HepG2 (cell line): ENCODE data around the gene GABRG3. TPM values are rescaled to one million over a fixed set of nuclear protein-coding genes. Genes with fewer than 3 reads are reported as not detected.

Source experiments
- ATAC-seq: fragments of 200-7000 bp; cut with Tn5 transposase; 3 replicates; pipeline ENCODE4 v1.9.1; 2020; ENCODE audit warnings: mild to moderate bottlenecking, moderate library complexity
- BruUV-seq: library from RNA; stranded (reverse); fragments of 400-500 nt; replicated peaks from 2 replicates; lab custom pipeline; 2021; lab: Mats Ljungman, UMichigan
- CTCF ChIA-PET: fragments of 300-600 bp; formaldehyde crosslinking; extraction: SDS; loops from one replicate; lab custom pipeline; 2021; ENCODE audit warnings: low total read pairs, inconsistent platforms, low intra/inter-chr PET ratio; lab: Yijun Ruan, JAX
- POLR2A ChIA-PET: fragments of 350-600 bp; sonication (Branson Sonifier 250); formaldehyde crosslinking; loops from one replicate; lab custom pipeline; 2020; ENCODE audit warnings: antibody characterized with exemption, inconsistent platforms; lab: Yijun Ruan, JAX
- DNase-seq: peaks from one replicate; pipeline ENCODE4 v3.0.0-alpha.2; 2015; ENCODE audit warnings: low spot score
- FAIRE-seq: peaks from 3 replicates; lab custom pipeline; 2011; peaks lifted over from hg19 to GRCh38; lab: Jason Lieb, UNC
- H2AFZ ChIP-seq: one replicate; pipeline ENCODE4 v1.6.1; 2011; ENCODE audit warnings: low read length, inconsistent platforms
- H3K27ac ChIP-seq: fragments of 300-600 bp; 3 replicates; pipeline ENCODE4 v1.8.0; 2011; ENCODE audit warnings: mixed run types, mild to moderate bottlenecking, mixed read lengths, low read length, inconsistent platforms; ENCODE audit not compliant: insufficient read depth; ENCODE audit errors: extremely low read length
- H3K27me3 ChIP-seq, 2 experiments: fragments of 200-600 bp in 1 of 2; 2 replicates in 1 of 2; 3 replicates in 1 of 2; pipeline versions ENCODE4 v1.6.0 to v1.8.0; 2011; ENCODE audit warnings: low read length in 2 of 2, mild to moderate bottlenecking in 2 of 2, moderate library complexity in 2 of 2, inconsistent platforms in 1 of 2; ENCODE audit not compliant: insufficient read depth in 2 of 2, control insufficient read depth in 1 of 2
- H3K36me3 ChIP-seq, 2 experiments: fragments of 200-600 bp in 1 of 2; replicated peaks in 1 of 2; 2 replicates in 1 of 2; 3 replicates in 1 of 2; pipeline versions ENCODE4 v1.5.1 to v1.8.0; 2011; ENCODE audit warnings: low read length in 2 of 2, inconsistent platforms in 1 of 2; ENCODE audit not compliant: insufficient read depth in 2 of 2, control insufficient read depth in 1 of 2
- H3K4me1 ChIP-seq: 2 replicates; pipeline ENCODE4 v1.5.1; 2012; ENCODE audit warnings: low read length, inconsistent platforms; ENCODE audit not compliant: insufficient read depth
- H3K4me2 ChIP-seq: 2 replicates; pipeline ENCODE4 v1.6.0; 2011; ENCODE audit warnings: low read depth, low read length, inconsistent platforms
- H3K4me3 ChIP-seq, 3 experiments: fragments of 200-600 bp in 1 of 3; sonication (generic), shearing (Covaris generic) in 1 of 3; replicated peaks in 1 of 3; 2 replicates each; pipeline ENCODE4 v1.5.1; 2011 to 2016; ENCODE audit warnings: low read length in 3 of 3, inconsistent platforms in 2 of 3, low read depth in 2 of 3, mild to moderate bottlenecking in 2 of 3, control low read depth in 1 of 3, mixed read lengths in 1 of 3; ENCODE audit not compliant: insufficient read depth in 1 of 3
- H3K79me2 ChIP-seq: one replicate; pipeline ENCODE4 v1.6.1; 2011; ENCODE audit warnings: low read length, inconsistent platforms; ENCODE audit not compliant: insufficient read depth
- H3K9ac ChIP-seq: 2 replicates; pipeline ENCODE4 v1.6.0; 2011; ENCODE audit warnings: mild to moderate bottlenecking, low read depth, low read length, inconsistent platforms; ENCODE audit not compliant: insufficient read depth
- H3K9me3 ChIP-seq: 2 replicates; pipeline ENCODE4 v1.5.1; 2012; ENCODE audit warnings: mild to moderate bottlenecking, low read length
- H4K20me1 ChIP-seq: 2 replicates; pipeline ENCODE4 v1.6.0; 2011; ENCODE audit warnings: inconsistent platforms, mild to moderate bottlenecking, low read length, moderate library complexity; ENCODE audit not compliant: insufficient read depth
- AKNA ChIP-seq: sonication (generic); formaldehyde crosslinking; IDR thresholded peaks from 2 replicates; pipeline ENCODE4 v1.4.0; 2020; ENCODE audit warnings: missing genetic modification reagents, borderline replicate concordance
- ATF6 ChIP-seq: sonication (generic); formaldehyde crosslinking; conservative IDR thresholded peaks from 2 replicates; pipeline ENCODE4 v1.4.0; 2020; ENCODE audit warnings: missing genetic modification reagents
- NFRKB ChIP-seq: fragments of 450-650 bp; IDR thresholded peaks from 2 replicates; pipeline ENCODE4 v1.6.1; 2017
- NR2F6 ChIP-seq, 2 experiments: IDR thresholded peaks; 2 replicates each; pipeline ENCODE4 v1.6.1; 2016; ENCODE audit warnings: antibody characterized with exemption in 1 of 2, mild to moderate bottlenecking in 1 of 2
- POLR2G ChIP-seq: fragments of 200-400 bp; formaldehyde crosslinking; IDR thresholded peaks from 2 replicates; pipeline ENCODE4 v1.6.1; 2018; ENCODE audit warnings: mild to moderate bottlenecking, low read depth, low read length, moderate library complexity
- PRDM10 ChIP-seq: sonication (generic); formaldehyde crosslinking; IDR thresholded peaks from 2 replicates; pipeline ENCODE4 v1.4.0; 2020; ENCODE audit warnings: low read depth, missing genetic modification reagents
- RBFOX2 ChIP-seq: fragments of 200-400 bp; formaldehyde crosslinking; IDR thresholded peaks from 2 replicates; pipeline ENCODE4 v1.6.1; 2017; ENCODE audit warnings: low read depth, mild to moderate bottlenecking, low read length
- TAF15 ChIP-seq: fragments of 200-400 bp; formaldehyde crosslinking; IDR thresholded peaks from one replicate; pipeline ENCODE4 v1.6.1; 2018; ENCODE audit warnings: mild to moderate bottlenecking, low read depth, low read length; ENCODE audit not compliant: poor library complexity, severe bottlenecking
- TSC22D2 ChIP-seq: sonication (generic); formaldehyde crosslinking; IDR thresholded peaks from 2 replicates; pipeline ENCODE4 v1.5.1; 2020; ENCODE audit warnings: missing genetic modification reagents, mild to moderate bottlenecking, borderline replicate concordance
- ZFY ChIP-seq: sonication (generic); formaldehyde crosslinking; IDR thresholded peaks from 2 replicates; pipeline ENCODE4 v1.4.0; 2020; ENCODE audit warnings: missing genetic modification reagents
- ZNF136 ChIP-seq: sonication (generic); formaldehyde crosslinking; IDR thresholded peaks from 2 replicates; pipeline ENCODE4 v1.8.1; 2022; ENCODE audit warnings: low read depth, mild to moderate bottlenecking, moderate library complexity, missing genetic modification reagents
- ZNF879 ChIP-seq: sonication (generic); formaldehyde crosslinking; IDR thresholded peaks from 2 replicates; pipeline ENCODE4 v1.8.1; 2023; ENCODE audit warnings: missing genetic modification reagents
- ZSCAN22 ChIP-seq: sonication (generic); formaldehyde crosslinking; IDR thresholded peaks from 2 replicates; pipeline ENCODE4 v1.4.0; 2020; ENCODE audit warnings: mild to moderate bottlenecking, missing genetic modification reagents
- WGBS: methylation state at CpG from one replicate; pipeline ENCODE4 v1.1.6; 2017; ENCODE audit warnings: low lambda C conversion rate; 5-methylcytosine and 5-hydroxymethylcytosine counted together
- in situ Hi-C: cut with HindIII; loops from 2 replicates; pipeline ENCODE4 v1.10.0; 2017; ENCODE audit warnings: low pct_unique_long_range_greater_than_20kb; ENCODE audit not compliant: extremely low pct_ligation_motif_present
- intact Hi-C: fragments of 100-400 bp; cut with micrococcal nuclease; formaldehyde crosslinking; loops from one replicate; pipeline ENCODE4 v1.10.0; 2022; ENCODE audit not compliant: unreplicated experiment
- polyA plus RNA-seq, 8 experiments: library from polyadenylated mRNA; depleted of rRNA in 3 of 8; stranded (reverse) in 7 of 8; unstranded in 1 of 8; fragments of >200 nt; fragmentation: Illumina TruSeq in 4 of 8; extraction: Trizol in 4 of 8; gene quantifications; 2 replicates each; pipeline versions ENCODE4 v1.2.1 to v1.2.3, GENCODE V29; 2011 to 2016; ENCODE audit warnings: low read depth in 4 of 8, missing spikeins in 1 of 8, mixed read lengths in 1 of 8; ENCODE audit not compliant: insufficient read depth in 1 of 8
- total RNA-seq, 5 experiments: library from RNA; depleted of rRNA; stranded (reverse); fragments of >200 nt; fragmentation: Illumina TruSeq; extraction: Trizol; gene quantifications; 2 replicates each; pipeline ENCODE4 v1.2.3, GENCODE V29; 2016; ENCODE audit warnings: low read depth in 1 of 5

The GABRG3 gene
- total and polyA plus RNA-seq, 2 of the 13 experiments (the other 11 are each of a cell fraction or from before 2014, with no cell fraction given) = not detected

GRCh38 chr15:27589260-27589659, 618.3 kb downstream of the GABRG3 start:
- ChIA-PET POLR2A (no interaction called here), CTCF (no interaction called here)
- intact Hi-C loops = no loop called here
- no peak overlapping the region for H3K4me3 ChIP-seq
- H3K9ac ChIP-seq = no peak overlapping the region
- in situ Hi-C loops = no loop called here
- no peak overlapping the region for H3K4me2 ChIP-seq
- no peaks in the 10 kb centered on the region for H3K36me3 ChIP-seq
- H2AFZ ChIP-seq = no peak overlapping the region
- no peaks in the 10 kb centered on the region for H4K20me1 ChIP-seq
- FAIRE-seq (no peak), ATAC-seq (no peak), DNase-seq (no peak)
- no peak overlapping the region for H3K27ac ChIP-seq
- H3K4me1 ChIP-seq = no peaks in the 10 kb centered on the region
- H3K79me2 ChIP-seq = no peaks in the 10 kb centered on the region
- 29% methylated on average over 5 of the region's 9 CpGs for WGBS
- no TSS peak for BruUV-seq
- 0 out of 5 replicates have a peak, but pooled peaks cover 0 to 3% of the 10 kb centered on the region in 2 experiments for H3K27me3 ChIP-seq
- no peaks in the 10 kb centered on the region for H3K9me3 ChIP-seq
- TF ChIP-seq TSC22D2 (CRISPR knock-in tag) = no peak
- no peak for TF ChIP-seq POLR2G
- no peak for TF ChIP-seq PRDM10
- no peak for TF ChIP-seq NR2F6 (IDR thresholded peaks at IDR 0.05)
- TF ChIP-seq NR2F6 (CRISPR knock-in tag; IDR thresholded peaks at IDR 0.05) = no peak
- TF ChIP-seq NFRKB = no peak
- no peak for TF ChIP-seq RBFOX2
- no peak for TF ChIP-seq TAF15
- TF ChIP-seq ZFY = no peak
- TF ChIP-seq ZNF136 (CRISPR knock-in tag) = no peak
- no peak for TF ChIP-seq AKNA (CRISPR knock-in tag)
- TF ChIP-seq ZSCAN22 (CRISPR knock-in tag) = no peak
- no peak for TF ChIP-seq ATF6
- TF ChIP-seq ZNF879 = no peak
